Measurements from ENCODE around the gene CYP2A7. TPM values are rescaled to one million over a fixed set of nuclear protein-coding genes. Genes with fewer than 3 reads are reported as not detected.
A peak's percentile ranks its signal among the peaks of the same experiment; 100 is the strongest.
"Not testable (repeated sequence)": the region's sequence is repeated elsewhere in the genome, so short reads cannot be mapped to it uniquely, and the experiment has no call there.

The CYP2A7 gene
- total RNA-seq, 1 donor from 2014 or later: not detected

GRCh38 chr19:40901975-40902750, 20.1 kb upstream of the CYP2A7 start:
- intact Hi-C loops (cut with DNase I); DNase-seq; ATAC-seq (ENCODE audit: poor library complexity): not testable (repeated sequence)

- intact Hi-C loops (cut with DNase I); DNase-seq; ATAC-seq (ENCODE audit: poor library complexity): not testable (repeated sequence)
These were observed 18.5 kb upstream of the CYP2A7 start for GRCh38 chr19:40900521-40900920.

- intact Hi-C loops (cut with DNase I); DNase-seq; ATAC-seq (ENCODE audit: poor library complexity): not testable (repeated sequence)
These were observed 17.9 kb upstream of the CYP2A7 start for GRCh38 chr19:40899964-40900363.

- intact Hi-C loops (cut with DNase I); ATAC-seq (ENCODE audit: poor library complexity); DNase-seq: not testable (repeated sequence)
These were observed 15.1 kb upstream of the CYP2A7 start for GRCh38 chr19:40896843-40897789.

GRCh38 chr19:40896418-40896796, 14.4 kb upstream of the CYP2A7 start:
- intact Hi-C loops (cut with DNase I): no loop called here
- ATAC-seq (ENCODE audit: poor library complexity): no peak
- DNase-seq: no peak

- intact Hi-C loops (cut with DNase I): no loop called here
- no peak for ATAC-seq (ENCODE audit: poor library complexity)
- DNase-seq: no peak
These were observed 11.1 kb upstream of the CYP2A7 start for GRCh38 chr19:40893112-40893511.

- ATAC-seq (ENCODE audit: poor library complexity) (no peak), DNase-seq (no peak)
- intact Hi-C loops (cut with DNase I): no loop called here
These were observed 7.3 kb upstream of the CYP2A7 start for GRCh38 chr19:40889366-40889765.

GRCh38 chr19:40888191-40888590, 6.2 kb upstream of the CYP2A7 start:
- DNase-seq: no peak
- ATAC-seq (ENCODE audit: poor library complexity): no peak
- intact Hi-C loops (cut with DNase I): no loop called here

GRCh38 chr19:40884187-40884931, 2.3 kb upstream of the CYP2A7 start:
- ATAC-seq (ENCODE audit: poor library complexity); intact Hi-C loops (cut with DNase I); DNase-seq: not testable (repeated sequence)

- intact Hi-C loops (cut with DNase I); DNase-seq; ATAC-seq (ENCODE audit: poor library complexity): not testable (repeated sequence)
These were observed 2.7 kb downstream of the CYP2A7 start for GRCh38 chr19:40879349-40879748.

GRCh38 chr19:40875526-40875951, 6.5 kb downstream of the CYP2A7 start:
- ATAC-seq (ENCODE audit: poor library complexity) (peak; percentile 63), DNase-seq (peak; percentile 77)
- intact Hi-C loops (cut with DNase I): not testable (repeated sequence)

- intact Hi-C loops (cut with DNase I); DNase-seq; ATAC-seq (ENCODE audit: poor library complexity): not testable (repeated sequence)
These were observed 7.2 kb downstream of the CYP2A7 start for GRCh38 chr19:40874874-40875273.

GRCh38 chr19:40873873-40874272, 8.2 kb downstream of the CYP2A7 start:
- DNase-seq; ATAC-seq (ENCODE audit: poor library complexity); intact Hi-C loops (cut with DNase I): not testable (repeated sequence)

- ATAC-seq (ENCODE audit: poor library complexity) (no peak), DNase-seq (no peak)
- intact Hi-C loops (cut with DNase I): no loop called here
These were observed 9.8 kb downstream of the CYP2A7 start for GRCh38 chr19:40872209-40872608.

GRCh38 chr19:40867701-40868100, 14.3 kb downstream of the CYP2A7 start:
- DNase-seq (no peak), ATAC-seq (ENCODE audit: poor library complexity) (no peak)
- intact Hi-C loops (cut with DNase I): no loop called here

- intact Hi-C loops (cut with DNase I); DNase-seq; ATAC-seq (ENCODE audit: poor library complexity): not testable (repeated sequence)
These were observed 17.1 kb downstream of the CYP2A7 start for GRCh38 chr19:40864739-40865496.

GRCh38 chr19:40862785-40863184, 19.2 kb downstream of the CYP2A7 start:
- DNase-seq: no peak
- no peak for ATAC-seq (ENCODE audit: poor library complexity)
- intact Hi-C loops (cut with DNase I): no loop called here

- intact Hi-C loops (cut with DNase I): no loop called here
- ATAC-seq (ENCODE audit: poor library complexity): no peak
These were observed 19.7 kb downstream of the CYP2A7 start for GRCh38 chr19:40862333-40862732.

More at GRCh38 chr19:40862333-40862732, 19.7 kb downstream of the CYP2A7 start:
- DNase-seq: no peak
